GM23248 (cell line): Measurements from ENCODE around the gene FBXO42. TPM values are rescaled to one million over a fixed set of nuclear protein-coding genes. Genes with fewer than 3 reads are reported as not detected.

Experiments used
- DNase-seq: peaks from one replicate; pipeline ENCODE4 v3.0.0-alpha.2; 2015
- H2AFZ ChIP-seq: fragments of 200-600 bp; sonication (generic); 2 replicates; pipeline ENCODE4 v1.6.1; 2016; ENCODE audit warnings: antibody characterized with exemption
- H3F3A ChIP-seq: fragments of 200-600 bp; sonication (generic); 2 replicates; pipeline ENCODE4 v1.6.1; 2016; ENCODE audit warnings: mild to moderate bottlenecking, antibody characterized with exemption, mixed run types; ENCODE audit not compliant: insufficient read depth
- H3K27ac ChIP-seq: fragments of 200-600 bp; sonication (generic); 2 replicates; pipeline ENCODE4 v1.5.1; 2016; ENCODE audit warnings: mild to moderate bottlenecking
- H3K27me3 ChIP-seq: fragments of 200-600 bp; sonication (generic); replicated peaks from 2 replicates; pipeline ENCODE4 v1.6.1; 2016; ENCODE audit warnings: mild to moderate bottlenecking; ENCODE audit not compliant: insufficient read depth
- H3K36me3 ChIP-seq: fragments of 200-600 bp; sonication (generic); 2 replicates; pipeline ENCODE4 v1.6.1; 2016; ENCODE audit warnings: low read depth, mild to moderate bottlenecking
- H3K4me1 ChIP-seq: fragments of 200-600 bp; sonication (generic); 2 replicates; pipeline ENCODE4 v1.6.1; 2016; ENCODE audit warnings: mild to moderate bottlenecking; ENCODE audit not compliant: insufficient read depth
- H3K4me2 ChIP-seq: fragments of 200-600 bp; sonication (generic); one replicate; pipeline ENCODE4 v1.6.1; 2016; ENCODE audit warnings: mild to moderate bottlenecking; ENCODE audit not compliant: unreplicated experiment
- H3K4me3 ChIP-seq: fragments of 200-600 bp; sonication (generic); 2 replicates; pipeline ENCODE4 v1.5.1; 2016; ENCODE audit warnings: mild to moderate bottlenecking
- H3K79me2 ChIP-seq: fragments of 200-600 bp; sonication (generic); 2 replicates; pipeline ENCODE4 v1.6.1; 2016; ENCODE audit warnings: mild to moderate bottlenecking; ENCODE audit not compliant: insufficient read depth
- H3K9ac ChIP-seq: fragments of 200-600 bp; sonication (generic); 2 replicates; pipeline ENCODE4 v1.6.1; 2016; ENCODE audit warnings: mild to moderate bottlenecking
- H3K9me2 ChIP-seq: fragments of 200-600 bp; sonication (generic); 2 replicates; pipeline ENCODE4 v1.6.1; 2016; ENCODE audit warnings: mixed run types, mild to moderate bottlenecking, moderate library complexity; ENCODE audit not compliant: insufficient read depth
- H3K9me3 ChIP-seq: fragments of 200-600 bp; sonication (generic); one replicate; pipeline ENCODE4 v1.6.1; 2017; ENCODE audit warnings: low read depth
- H4K20me1 ChIP-seq: fragments of 200-600 bp; sonication (generic); 2 replicates; pipeline ENCODE4 v1.6.0; 2016; ENCODE audit not compliant: insufficient read depth
- EZH2 ChIP-seq: fragments of 200-600 bp; sonication (generic); IDR thresholded peaks from 2 replicates; pipeline ENCODE4 v1.6.1; 2018; ENCODE audit warnings: antibody characterized with exemption, mild to moderate bottlenecking; ENCODE audit not compliant: insufficient read depth, poor library complexity, severe bottlenecking
- EZH2phosphoT487 ChIP-seq: fragments of 200-600 bp; sonication (generic); IDR thresholded peaks from 2 replicates; pipeline ENCODE4 v1.6.1; 2018; ENCODE audit warnings: antibody characterized with exemption, moderate library complexity, mild to moderate bottlenecking, low read depth; ENCODE audit not compliant: insufficient read depth
- WGBS, 2 experiments: methylation state at CpG; one replicate each; pipeline ENCODE4 v1.1.6; 2015 to 2017; ENCODE audit warnings: low lambda C conversion rate in 2 of 2, low coverage in 1 of 2; ENCODE audit errors: missing lambda C conversion rate in 2 of 2; 5-methylcytosine and 5-hydroxymethylcytosine counted together
- in situ Hi-C: fragments of 300-500 bp; cut with MboI; formaldehyde crosslinking; loops from 2 replicates; pipeline ENCODE4 v1.15.0; 2020
- polyA plus RNA-seq: library from polyadenylated mRNA; unstranded; fragments of >200 nt; fragmentation: Nextera tagmentation; extraction: Ambion mirVana; gene quantifications from 2 replicates; pipeline ENCODE4 v1.2.1, GENCODE V29; 2016
- total RNA-seq: library from RNA; depleted of rRNA; stranded (reverse); fragments of >200 nt; shearing (Covaris generic); gene quantifications from 2 replicates; pipeline ENCODE4 v1.2.3, GENCODE V29; 2014

FBXO42 gene
- total and polyA plus RNA-seq, 2 experiments from 2014 or later, result 17.1 to 20.2 TPM

- H2AFZ ChIP-seq, result no peak overlapping the region
- no peaks in the 10 kb centered on the region for H3K36me3 ChIP-seq
- no peak overlapping the region for H3K4me2 ChIP-seq
- TF ChIP-seq EZH2 (no peak), EZH2phosphoT487 (no peak)
- 0 out of 2 replicates have a peak, but pooled peaks cover 4% of the 10 kb centered on the region for H3K4me1 ChIP-seq
- no peaks in the 10 kb centered on the region for H3F3A ChIP-seq
- no peak for DNase-seq
- no peaks in the 10 kb centered on the region for H3K9me3 ChIP-seq
- no peaks in the 10 kb centered on the region for H3K27me3 ChIP-seq
- H3K4me3 ChIP-seq, result no peak overlapping the region
- no peaks in the 10 kb centered on the region for H3K9me2 ChIP-seq
- peaks cover 100% of the 10 kb centered on the region for H3K79me2 ChIP-seq
- peaks cover 4% of the 10 kb centered on the region; the same call in 1 of the 2 replicates for H4K20me1 ChIP-seq
- WGBS, 2 experiments, result 98 to 100% methylated on average over 1 of the region's 1 CpG
- H3K9ac ChIP-seq, result no peak overlapping the region
- in situ Hi-C loops, result no loop called here
- H3K27ac ChIP-seq, result no peak overlapping the region
Measured at GRCh38 chr1:16340673-16341072, 11.6 kb downstream of the FBXO42 start.

- Histone ChIP-seq H3K9me2 (no peaks in the 10 kb centered on the region), H3K36me3 (no peaks in the 10 kb centered on the region), H3K27ac (no peak overlapping the region), H3K9me3 (no peaks in the 10 kb centered on the region), H3K4me1 (0 out of 2 replicates have a peak, but pooled peaks cover 4% of the 10 kb centered on the region), H3K79me2 (peaks cover 100% of the 10 kb centered on the region), H3K27me3 (no peaks in the 10 kb centered on the region), H2AFZ (no peak overlapping the region), H3K9ac (no peak overlapping the region), H3K4me2 (no peak overlapping the region), H3F3A (no peaks in the 10 kb centered on the region), H3K4me3 (no peak overlapping the region), H4K20me1 (peaks cover 4% of the 10 kb centered on the region; the same call in 1 of the 2 replicates)
- TF ChIP-seq EZH2phosphoT487, result no peak
- TF ChIP-seq EZH2, result no peak
- in situ Hi-C loops, result no loop called here
- DNase-seq, result peak; percentile 38
- 67 to 69% methylated on average over 5 of the region's 5 CpGs for WGBS, 2 experiments
Measured at GRCh38 chr1:16338961-16339360, 13.3 kb downstream of the FBXO42 start.

GRCh38 chr1:16334655-16335340 lies 17.5 kb downstream of the FBXO42 start:
- H3K27ac ChIP-seq, result no peak overlapping the region
- in situ Hi-C loops, result no loop called here
- DNase-seq, result no peak
- 0 out of 2 replicates have a peak, but pooled peaks cover 4% of the 10 kb centered on the region for H3K4me1 ChIP-seq
- H3K79me2 ChIP-seq, result peaks cover 98% of the 10 kb centered on the region
- no peak overlapping the region for H3K4me3 ChIP-seq
- no peaks in the 10 kb centered on the region for H3K27me3 ChIP-seq
- no peaks in the 10 kb centered on the region for H3K9me2 ChIP-seq
- no peaks in the 10 kb centered on the region for H3K36me3 ChIP-seq
- WGBS, 2 experiments, result 84 to 89% methylated on average over 7 of the region's 7 CpGs
- H3K4me2 ChIP-seq, result no peak overlapping the region
- TF ChIP-seq EZH2 (no peak), EZH2phosphoT487 (no peak)
- no peaks in the 10 kb centered on the region for H3K9me3 ChIP-seq
- H3K9ac ChIP-seq, result no peak overlapping the region
- H3F3A ChIP-seq, result no peaks in the 10 kb centered on the region
- no peak overlapping the region for H2AFZ ChIP-seq
- H4K20me1 ChIP-seq, result peaks cover 4% of the 10 kb centered on the region; the same call in 1 of the 2 replicates

GRCh38 chr1:16326833-16327404 lies 25.4 kb downstream of the FBXO42 start:
- Histone ChIP-seq H3K27ac (no peak overlapping the region), H3K79me2 (peaks cover 98% of the 10 kb centered on the region), H2AFZ (no peak overlapping the region), H3K27me3 (no peaks in the 10 kb centered on the region), H3K36me3 (no peaks in the 10 kb centered on the region), H3K9ac (no peak overlapping the region), H3K9me2 (no peaks in the 10 kb centered on the region), H3K4me2 (no peak overlapping the region), H3K9me3 (no peaks in the 10 kb centered on the region), H3F3A (peaks cover 20% of the 10 kb centered on the region), H3K4me3 (no peak overlapping the region), H3K4me1 (peaks cover 11% of the 10 kb centered on the region), H4K20me1 (peaks cover 8% of the 10 kb centered on the region; the same call in 1 of the 2 replicates)
- in situ Hi-C loops, result no loop called here
- TF ChIP-seq EZH2phosphoT487, result no peak
- no peak for TF ChIP-seq EZH2
- 79 to 80% methylated on average over 5 of the region's 5 CpGs for WGBS, 2 experiments
- DNase-seq, result no peak
